ENCODE results near the gene HPS4. TPM values are rescaled to one million over a fixed set of nuclear protein-coding genes. Genes with fewer than 3 reads are reported as not detected.

The HPS4 gene
- total and polyA plus RNA-seq, 9 donors = 18.9 to 37.8 (median 32.5) TPM

GRCh38 chr22:26446808-26447515, 36.6 kb downstream of the HPS4 start:
- Histone ChIP-seq H3K4me1 (ENCODE audit: insufficient read depth) (no peaks in the 10 kb centered on the region), H3K9me3 (no peaks in the 10 kb centered on the region), H3K4me3 (no peak overlapping the region), H3K36me3 (no peaks in the 10 kb centered on the region), H3K27me3 (no peaks in the 10 kb centered on the region), H3K27ac (no peak overlapping the region)
- 76 to 84% (median 81%) methylated on average over 17 of the region's 17 CpGs for WGBS, 3 donors
- intact Hi-C loops (cut with DNase I) = no loop called here
- DNase-seq = no peak
- TF ChIP-seq CTCF (IDR thresholded peaks at IDR 0.05) (no peak), POLR2A (IDR thresholded peaks at IDR 0.05) (no peak), EP300 (IDR thresholded peaks at IDR 0.05) (no peak)

GRCh38 chr22:26445577-26446275, 37.9 kb downstream of the HPS4 start:
- TF ChIP-seq POLR2A (IDR thresholded peaks at IDR 0.05) = no peak
- no peak for TF ChIP-seq EP300 (IDR thresholded peaks at IDR 0.05)
- no peak for TF ChIP-seq CTCF (IDR thresholded peaks at IDR 0.05)
- WGBS, 3 donors = 59 to 64% (median 59%) methylated on average over 15 of the region's 15 CpGs

GRCh38 chr22:26444777-26445176, 38.8 kb downstream of the HPS4 start:
- H3K4me3 ChIP-seq = no peak overlapping the region
- H3K4me1 ChIP-seq (ENCODE audit: insufficient read depth) = no peaks in the 10 kb centered on the region
- intact Hi-C loops (cut with DNase I) = no loop called here
- no peaks in the 10 kb centered on the region for H3K9me3 ChIP-seq
- WGBS, 3 donors = 90 to 94% (median 92%) methylated on average over 8 of the region's 8 CpGs
- no peaks in the 10 kb centered on the region for H3K36me3 ChIP-seq
- DNase-seq = no peak
- no peak for TF ChIP-seq CTCF (IDR thresholded peaks at IDR 0.05)
- TF ChIP-seq EP300 (IDR thresholded peaks at IDR 0.05) = no peak
- TF ChIP-seq POLR2A (IDR thresholded peaks at IDR 0.05) = no peak
- no peaks in the 10 kb centered on the region for H3K27me3 ChIP-seq
- no peak overlapping the region for H3K27ac ChIP-seq

More at GRCh38 chr22:26445577-26446275, 37.9 kb downstream of the HPS4 start:
- no peaks in the 10 kb centered on the region for H3K9me3 ChIP-seq
- DNase-seq = no peak
- no peaks in the 10 kb centered on the region for H3K36me3 ChIP-seq
- no peak overlapping the region for H3K4me3 ChIP-seq
- no peak overlapping the region for H3K27ac ChIP-seq
- H3K27me3 ChIP-seq = no peaks in the 10 kb centered on the region
- intact Hi-C loops (cut with DNase I) = no loop called here
- no peaks in the 10 kb centered on the region for H3K4me1 ChIP-seq (ENCODE audit: insufficient read depth)

GRCh38 chr22:26443901-26444690, 39.5 kb downstream of the HPS4 start:
- 84 to 89% (median 88%) methylated on average over 16 of the region's 16 CpGs for WGBS, 3 donors
- no peaks in the 10 kb centered on the region for H3K9me3 ChIP-seq
- no peak overlapping the region for H3K27ac ChIP-seq
- no peaks in the 10 kb centered on the region for H3K36me3 ChIP-seq
- H3K4me3 ChIP-seq = no peak overlapping the region
- intact Hi-C loops (cut with DNase I) = no loop called here
- no peaks in the 10 kb centered on the region for H3K4me1 ChIP-seq (ENCODE audit: insufficient read depth)
- TF ChIP-seq CTCF (IDR thresholded peaks at IDR 0.05) (no peak), EP300 (IDR thresholded peaks at IDR 0.05) (no peak), POLR2A (IDR thresholded peaks at IDR 0.05) (no peak)
- no peak for DNase-seq
- no peaks in the 10 kb centered on the region for H3K27me3 ChIP-seq
